Keratinocyte (primary cell): ENCODE data around the gene FXYD5.

Experiments
- CTCF ChIP-seq, 3 experiments: IDR thresholded peaks in 1 of 3; conservative IDR thresholded peaks in 1 of 3; optimal IDR thresholded peaks in 1 of 3; 2 replicates in 2 of 3; 3 replicates in 1 of 3; pipeline versions ENCODE3 to v1.5.1; 2011; ENCODE audit warnings: low read length in 3 of 3, mild to moderate bottlenecking in 3 of 3, moderate library complexity in 2 of 3, control low read depth in 1 of 3, inconsistent platforms in 1 of 3; ENCODE audit not compliant: insufficient read depth in 2 of 3; ENCODE audit errors: extremely low read depth in 1 of 3
- EZH2 ChIP-seq: IDR thresholded peaks from one replicate; pipeline ENCODE4 v1.6.1; 2012; ENCODE audit warnings: inconsistent platforms, mild to moderate bottlenecking, low read length, moderate library complexity

- no peak for TF ChIP-seq CTCF (optimal IDR thresholded peaks at IDR 0.05 in 1 of 3, IDR thresholded peaks at IDR 0.05 in 1 of 3, conservative IDR thresholded peaks at IDR 0.05 in 1 of 3; ENCODE audit: extremely low read depth in 1 of 3, insufficient read depth in 2 of 3, low read length in 3 of 3)
- TF ChIP-seq EZH2: no peak
Observed at GRCh38 chr19:35108730-35109129, 45.8 kb upstream of the FXYD5 start.
